ENCODE measurements around the gene CRMP1.

Gene CRMP1

DNA sequence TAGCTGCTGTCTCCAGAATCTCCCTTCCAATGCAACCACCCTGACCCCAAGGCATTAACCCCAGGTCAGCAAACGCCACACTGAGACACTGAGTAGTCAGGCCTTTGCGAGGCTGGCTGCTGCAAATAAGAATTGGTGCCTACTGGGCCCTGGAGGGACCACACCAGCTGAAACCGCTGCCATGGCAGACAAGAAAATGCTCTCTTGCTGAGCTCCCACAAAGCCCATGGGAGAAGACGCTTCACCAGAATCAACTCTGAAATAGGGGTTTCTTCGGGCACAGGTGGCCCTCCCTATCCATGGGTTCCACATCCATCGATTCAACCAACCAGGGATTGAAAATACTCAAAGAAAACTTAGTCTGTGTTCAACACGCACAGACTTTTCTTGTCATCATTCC is 26.7 kb upstream of the CRMP1 start:
- no peak for DNase-seq (ENCODE audit: low read depth)

DNA sequence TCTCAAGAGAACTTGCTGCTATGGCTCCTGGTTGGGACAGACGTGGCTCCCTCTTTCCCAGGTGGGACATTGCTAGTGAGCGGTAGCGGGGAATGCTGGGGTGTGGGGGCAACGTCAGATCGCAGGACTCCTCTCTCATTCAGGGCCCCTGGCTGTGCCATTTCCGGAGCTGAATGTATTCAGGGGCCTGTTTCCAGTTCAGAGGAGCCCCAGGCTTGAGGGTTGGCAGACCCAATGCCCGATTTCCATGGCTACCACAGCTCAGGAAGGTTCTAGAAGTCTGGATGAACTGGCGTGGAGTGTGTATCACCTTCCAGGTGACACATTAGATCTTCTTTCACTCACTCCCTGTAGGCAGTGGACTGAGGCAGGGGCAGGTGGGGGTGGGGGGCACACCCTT is 26.2 kb upstream of the CRMP1 start:
- no peak for DNase-seq (ENCODE audit: low read depth)

DNA sequence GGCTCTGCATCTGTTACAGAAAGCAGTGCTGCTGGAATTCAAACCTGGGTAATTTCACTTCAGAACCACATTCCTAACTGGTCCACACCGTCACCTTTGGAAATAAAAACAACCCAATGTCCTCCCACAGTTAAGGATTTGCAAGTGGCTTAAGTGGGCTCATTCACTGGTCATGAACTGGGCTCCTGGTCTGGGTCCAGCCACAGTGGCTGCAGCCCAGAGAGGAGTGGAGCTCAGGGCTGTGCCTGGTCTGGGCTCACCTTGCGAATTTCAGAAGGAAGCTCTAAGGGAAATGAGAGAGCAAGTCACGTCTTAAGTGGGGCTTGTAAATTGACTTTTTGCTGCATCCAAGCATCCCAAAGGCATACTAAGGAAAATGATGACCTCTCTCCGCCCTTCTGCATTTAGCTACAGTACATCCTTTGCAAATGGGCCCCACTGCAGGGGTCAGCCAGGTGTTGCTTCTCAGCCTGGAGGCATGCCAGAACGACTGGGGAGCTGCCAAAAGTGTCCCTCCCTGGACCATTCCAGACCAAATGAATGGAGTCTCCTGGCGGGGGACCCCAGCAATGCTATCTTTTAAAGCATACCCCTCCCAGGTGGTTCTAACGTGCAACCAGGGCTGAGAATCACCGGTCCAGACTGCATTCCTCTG is 25.6 kb upstream of the CRMP1 start:
- DNase-seq (ENCODE audit: low read depth), result no peak

DNA sequence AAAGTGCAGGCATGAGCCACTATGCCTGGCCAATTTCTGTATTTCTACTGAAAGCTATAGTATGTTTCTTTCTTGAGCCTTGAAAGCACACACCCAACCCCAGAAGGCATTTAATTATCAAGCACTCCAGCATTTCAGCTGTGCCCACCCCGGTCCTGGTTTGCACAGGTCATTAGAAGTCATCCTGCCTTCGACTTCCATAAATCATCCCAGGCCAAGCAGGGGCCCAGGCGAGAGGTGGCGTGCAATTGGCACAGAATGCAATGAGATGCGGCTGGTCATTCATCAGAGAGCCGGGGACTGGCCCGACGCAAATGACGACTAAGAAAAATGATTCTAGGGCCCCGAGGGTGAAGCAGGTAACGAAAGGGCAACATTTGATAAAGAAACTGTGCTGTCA is 24.8 kb upstream of the CRMP1 start:
- DNase-seq (ENCODE audit: low read depth), result no peak

DNA sequence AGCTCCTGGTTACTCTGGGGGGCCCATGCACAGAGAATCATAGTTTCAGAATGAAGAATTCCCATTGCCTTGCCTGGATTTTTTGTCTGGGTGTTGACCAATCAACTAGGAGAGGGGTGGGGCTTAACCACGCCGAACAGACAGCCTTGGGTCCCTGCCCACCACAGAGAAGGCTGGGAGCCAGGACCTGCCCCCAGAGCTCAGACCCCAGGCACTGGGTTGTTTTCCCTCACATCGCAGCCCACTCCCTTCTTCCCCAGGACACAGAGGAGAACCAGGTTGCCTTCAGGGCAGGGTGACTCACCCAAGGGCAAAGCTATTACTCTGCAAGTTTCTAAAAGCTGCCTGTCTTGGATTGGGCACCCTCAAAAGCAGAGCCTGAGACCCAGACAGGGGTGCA is 23.3 kb upstream of the CRMP1 start:
- DNase-seq (ENCODE audit: low read depth), result no peak

DNA sequence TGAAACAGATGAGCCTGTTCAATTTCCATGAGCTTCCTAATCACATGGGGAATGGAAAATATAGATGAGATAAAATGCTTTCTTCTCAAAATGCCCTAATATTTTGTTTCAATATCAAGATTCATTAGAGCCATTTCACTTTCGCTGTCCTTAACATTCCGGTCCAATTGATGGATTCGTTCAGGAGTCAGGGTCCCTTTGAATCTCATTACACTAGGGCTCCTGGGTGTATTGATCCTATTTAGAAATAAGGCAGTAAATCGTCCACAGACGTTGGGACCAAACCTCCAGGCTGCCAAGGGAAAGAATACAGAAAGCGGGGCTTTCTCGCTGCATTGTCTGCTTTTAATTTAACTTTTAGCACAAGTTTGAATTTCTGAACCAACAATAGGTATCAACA is 20.6 kb upstream of the CRMP1 start:
- DNase-seq (ENCODE audit: low read depth), result no peak

DNA sequence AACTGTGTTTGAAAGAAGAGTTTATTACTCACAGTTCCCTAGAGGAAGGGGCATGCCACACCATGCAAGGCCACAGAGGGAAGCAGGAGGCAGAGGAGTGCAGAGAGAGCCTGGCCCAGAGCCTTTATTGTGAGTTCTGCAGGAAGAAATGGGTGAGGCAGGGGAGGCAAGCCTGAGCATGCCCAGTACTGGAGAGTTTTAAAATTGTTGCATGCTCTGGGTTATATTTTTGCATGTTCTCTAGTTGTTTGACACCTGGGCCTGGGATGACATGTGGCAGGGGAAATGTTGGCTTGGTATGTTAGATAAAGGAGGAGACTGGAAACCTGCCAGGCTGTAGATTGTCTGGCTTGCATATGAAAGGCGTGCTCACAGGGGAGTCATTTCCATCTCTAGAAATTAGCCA is 19.7 kb upstream of the CRMP1 start:
- no peak for DNase-seq (ENCODE audit: low read depth)

DNA sequence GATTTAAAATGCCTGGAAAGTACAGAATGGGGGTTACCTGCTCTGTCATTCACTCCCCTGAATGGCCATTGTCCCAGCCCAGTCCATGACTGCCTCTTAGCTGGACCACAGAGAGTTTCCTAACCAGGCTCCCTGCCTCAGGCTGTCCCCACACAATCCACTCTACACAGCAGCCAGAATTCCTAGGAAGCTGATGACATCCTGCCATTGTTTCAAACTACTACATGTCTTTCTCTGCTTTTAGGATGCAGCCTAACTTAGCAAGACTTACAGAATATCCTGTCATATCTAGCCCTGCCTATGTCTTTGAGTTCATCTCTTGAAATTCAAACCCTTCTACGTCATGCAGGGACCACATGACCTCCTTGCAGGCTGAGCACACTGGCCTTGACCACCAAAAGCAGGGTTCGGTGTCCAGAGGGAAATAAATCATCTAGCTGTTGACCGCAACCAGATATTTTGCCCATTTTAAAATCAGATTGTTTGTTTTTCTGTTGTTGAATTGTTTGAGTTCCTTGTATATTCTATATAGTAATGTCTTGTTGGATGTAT is 16.1 kb upstream of the CRMP1 start:
- no peak for DNase-seq (ENCODE audit: low read depth)

DNA sequence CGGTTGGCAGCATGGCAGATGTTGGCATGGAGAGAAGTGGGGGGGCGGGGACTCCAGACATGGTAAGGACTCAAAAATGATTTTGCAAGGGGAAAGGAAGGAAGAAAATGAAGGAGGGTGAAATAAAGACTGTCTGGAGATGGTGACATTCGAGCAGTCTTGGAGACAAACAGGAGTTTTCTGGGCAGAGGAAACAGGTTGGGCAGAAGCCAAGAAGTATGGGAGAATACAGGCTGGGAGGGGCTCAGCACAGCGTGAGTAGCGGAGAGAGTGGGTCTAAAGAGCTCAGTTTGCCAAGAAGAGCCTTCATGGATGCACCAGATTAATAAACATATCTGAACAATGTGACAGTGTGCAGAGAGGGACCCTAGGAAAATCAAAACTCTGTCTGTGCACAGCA is 13.3 kb upstream of the CRMP1 start:
- no peak for DNase-seq (ENCODE audit: low read depth)

DNA sequence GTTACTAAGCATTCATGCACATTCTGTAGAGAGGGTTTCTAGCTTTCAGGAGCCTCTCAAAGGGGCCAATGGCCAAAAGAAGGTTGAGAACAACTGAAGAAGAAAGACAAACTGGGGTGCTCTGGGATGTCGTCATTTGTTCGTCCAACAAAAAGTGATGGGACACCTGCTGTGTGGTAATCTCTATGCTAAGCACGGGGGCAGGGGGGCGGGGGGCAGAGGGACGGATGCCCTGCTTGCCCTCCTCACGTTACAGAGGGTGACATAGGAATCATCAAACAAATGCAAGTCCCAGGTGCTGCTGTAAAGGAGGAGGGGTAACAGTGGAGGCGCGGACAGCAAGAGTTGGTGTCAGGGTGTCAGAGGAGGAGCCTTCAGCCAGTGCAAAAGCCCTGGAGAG is 12.8 kb upstream of the CRMP1 start:
- DNase-seq (ENCODE audit: low read depth), result no peak

DNA sequence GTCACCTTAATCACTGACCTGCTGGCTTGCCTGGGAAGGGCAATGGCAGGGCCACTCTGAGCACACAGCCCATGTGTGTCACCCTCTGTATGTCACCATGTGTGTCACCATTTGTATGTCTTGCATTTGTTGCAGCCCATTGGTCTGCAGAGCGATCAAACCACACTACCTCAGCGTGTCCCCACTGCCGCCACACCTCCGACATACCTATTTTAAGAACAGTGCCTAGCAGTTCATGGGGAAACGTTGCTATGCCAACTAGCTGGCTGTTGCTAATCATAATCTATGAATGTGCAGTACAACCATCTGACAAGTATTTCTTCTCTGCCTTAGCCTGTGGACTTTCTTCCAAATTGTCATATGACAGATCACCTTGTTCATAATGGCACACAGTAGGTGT is 8.0 kb upstream of the CRMP1 start:
- no peak for DNase-seq (ENCODE audit: low read depth)

DNA sequence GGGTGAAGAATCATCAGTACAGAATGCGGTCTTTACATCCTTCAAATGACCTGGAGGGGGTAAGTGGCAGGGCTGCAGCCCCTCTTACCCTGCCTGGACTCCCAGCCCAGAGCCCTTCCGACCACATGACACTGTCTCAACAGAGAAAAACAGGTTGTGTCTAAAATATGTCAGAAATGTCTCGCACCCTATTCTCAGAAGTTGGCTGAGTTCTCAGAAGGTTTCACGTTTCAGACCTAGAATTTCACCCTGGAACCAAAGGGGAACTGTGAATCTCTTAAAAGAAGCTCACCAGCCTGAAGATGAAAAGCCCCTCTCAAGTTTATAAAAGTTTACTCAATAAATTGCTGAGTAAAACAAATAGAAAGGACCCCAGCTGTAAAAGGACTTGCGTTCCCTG is 7.0 kb upstream of the CRMP1 start:
- no peak for DNase-seq (ENCODE audit: low read depth)

DNA sequence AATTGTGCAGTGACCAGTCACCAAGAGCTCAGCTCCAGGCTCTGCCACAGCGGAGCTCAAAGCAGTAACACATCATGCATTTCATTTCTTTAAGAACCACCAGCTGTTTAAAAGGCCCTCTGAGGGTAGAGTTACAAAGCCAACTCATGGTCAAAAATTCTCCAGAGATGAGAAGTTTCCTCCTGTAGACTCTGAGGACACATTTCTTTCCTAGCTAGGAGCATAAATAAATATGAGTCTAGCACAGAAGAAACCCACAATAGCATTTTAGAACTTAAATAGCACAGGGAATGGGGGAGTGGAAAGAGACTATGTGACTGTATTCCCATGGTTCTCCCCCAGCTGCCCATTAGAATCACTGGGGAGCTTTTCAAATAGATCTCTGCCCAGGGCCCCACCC is 6.5 kb upstream of the CRMP1 start:
- DNase-seq (ENCODE audit: low read depth), result no peak

DNA sequence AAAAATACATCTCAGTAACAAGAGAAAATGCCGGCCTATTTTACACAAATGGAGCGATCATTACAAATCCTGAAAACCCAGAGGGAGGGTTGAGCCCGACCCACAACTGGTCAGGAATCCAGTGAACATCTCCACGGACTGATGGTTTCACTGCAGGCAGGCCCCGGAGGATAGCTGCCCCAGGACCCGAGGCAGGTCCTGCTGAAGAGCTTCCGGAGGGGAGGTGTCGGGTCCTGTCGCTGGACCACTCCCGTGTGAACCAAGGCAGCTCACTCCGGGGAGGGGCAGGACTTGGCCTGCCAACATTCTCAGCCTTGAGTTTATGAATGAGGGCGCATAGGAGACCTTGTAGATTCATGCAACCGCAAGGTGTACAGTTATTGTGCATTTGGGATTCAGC is 4.8 kb upstream of the CRMP1 start:
- no peak for DNase-seq (ENCODE audit: low read depth)

DNA sequence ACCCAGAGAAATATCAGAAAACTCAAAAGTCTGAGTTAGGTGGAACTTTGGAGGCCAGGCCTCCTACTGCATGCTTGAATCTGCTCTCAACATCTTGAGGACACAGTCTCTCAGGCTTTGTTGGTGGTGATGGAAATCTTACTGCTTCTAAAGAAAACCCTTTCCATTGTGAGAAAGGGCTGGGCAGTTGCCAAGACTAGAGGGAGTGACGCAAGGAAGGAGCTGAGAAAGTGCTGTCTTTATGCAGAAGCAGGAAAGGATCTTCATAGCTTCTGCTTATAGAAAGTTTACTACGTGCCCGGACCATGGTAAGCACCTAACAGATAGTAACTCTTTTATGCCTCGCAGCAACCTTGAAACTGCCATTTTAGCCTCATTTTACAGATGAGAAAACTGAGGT is 2.4 kb upstream of the CRMP1 start:
- no peak for DNase-seq (ENCODE audit: low read depth)

DNA sequence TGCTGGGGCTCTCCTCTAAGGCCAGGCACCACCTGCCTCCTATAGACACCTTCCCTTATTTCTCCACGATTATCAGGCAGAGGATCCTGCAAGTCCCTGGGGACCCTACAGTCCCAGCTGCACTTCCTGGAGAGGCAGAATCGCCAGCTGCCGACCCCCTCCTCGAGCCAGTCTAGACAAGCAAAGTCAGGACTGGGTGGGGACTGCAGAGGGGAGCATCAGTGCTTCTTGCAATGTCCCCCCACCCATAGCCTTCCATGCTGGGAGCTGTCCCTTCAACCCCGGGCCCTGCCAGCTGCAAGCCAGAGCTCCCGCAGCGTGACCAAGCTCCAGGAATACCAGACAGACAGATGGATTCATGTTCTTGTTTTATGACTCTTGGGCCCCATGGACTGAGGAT is 1.4 kb upstream of the CRMP1 start:
- no peak for DNase-seq (ENCODE audit: low read depth)

DNA sequence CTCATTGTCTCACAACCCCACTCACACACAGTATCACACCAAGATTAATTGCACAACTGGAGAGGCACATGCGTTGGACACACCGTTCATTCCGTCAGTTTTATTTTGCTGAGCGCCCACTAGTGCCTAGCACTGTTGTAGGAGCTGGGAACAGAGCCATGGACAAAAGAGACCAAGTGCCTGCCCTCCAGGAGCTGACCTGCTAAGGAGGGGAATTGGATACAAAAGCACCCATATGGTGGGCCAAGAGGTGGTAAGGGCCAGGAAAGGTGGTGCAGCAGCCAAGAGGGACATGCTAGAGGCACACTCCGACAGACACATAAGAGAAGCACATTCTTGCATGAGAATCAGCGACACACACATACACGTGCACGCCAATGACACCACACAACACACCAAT is 705 bp upstream of the CRMP1 start:
- no peak for DNase-seq (ENCODE audit: low read depth)

DNA sequence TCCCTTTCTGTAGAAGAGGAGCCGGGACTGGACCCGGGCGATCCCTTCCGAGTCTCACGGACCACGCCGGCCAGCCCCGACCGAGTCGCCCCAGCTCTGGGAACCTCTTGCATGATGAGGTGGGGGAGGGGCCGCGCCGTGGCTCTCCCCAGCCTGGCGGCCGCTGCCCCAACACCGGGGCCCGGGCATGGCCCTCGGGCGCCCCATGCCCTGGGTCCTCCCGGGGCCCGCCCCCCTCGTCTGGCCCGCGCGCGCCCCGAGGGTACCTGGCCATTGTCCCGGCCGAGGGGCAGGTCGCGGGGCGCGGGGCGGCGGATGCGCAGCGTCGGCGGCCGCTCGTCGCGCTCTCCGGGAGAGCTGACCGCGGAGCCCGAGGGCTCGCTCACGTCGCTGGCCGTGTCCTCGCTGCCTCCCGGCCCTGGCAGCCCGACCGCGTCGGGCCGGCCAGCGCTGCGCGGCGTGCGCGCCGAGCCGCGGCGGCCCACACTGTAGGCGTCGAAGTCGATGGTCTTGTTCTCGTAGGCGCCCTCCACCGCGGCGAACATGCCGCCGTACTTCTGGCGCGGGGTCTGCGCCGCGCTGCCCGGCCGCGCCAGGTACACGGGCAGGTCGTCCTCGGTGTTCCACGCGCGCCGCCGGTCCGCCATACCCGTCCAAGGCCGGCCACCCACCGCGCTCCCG is 423 bp downstream of the CRMP1 start:
- DNase-seq (ENCODE audit: low read depth), result no peak

DNA sequence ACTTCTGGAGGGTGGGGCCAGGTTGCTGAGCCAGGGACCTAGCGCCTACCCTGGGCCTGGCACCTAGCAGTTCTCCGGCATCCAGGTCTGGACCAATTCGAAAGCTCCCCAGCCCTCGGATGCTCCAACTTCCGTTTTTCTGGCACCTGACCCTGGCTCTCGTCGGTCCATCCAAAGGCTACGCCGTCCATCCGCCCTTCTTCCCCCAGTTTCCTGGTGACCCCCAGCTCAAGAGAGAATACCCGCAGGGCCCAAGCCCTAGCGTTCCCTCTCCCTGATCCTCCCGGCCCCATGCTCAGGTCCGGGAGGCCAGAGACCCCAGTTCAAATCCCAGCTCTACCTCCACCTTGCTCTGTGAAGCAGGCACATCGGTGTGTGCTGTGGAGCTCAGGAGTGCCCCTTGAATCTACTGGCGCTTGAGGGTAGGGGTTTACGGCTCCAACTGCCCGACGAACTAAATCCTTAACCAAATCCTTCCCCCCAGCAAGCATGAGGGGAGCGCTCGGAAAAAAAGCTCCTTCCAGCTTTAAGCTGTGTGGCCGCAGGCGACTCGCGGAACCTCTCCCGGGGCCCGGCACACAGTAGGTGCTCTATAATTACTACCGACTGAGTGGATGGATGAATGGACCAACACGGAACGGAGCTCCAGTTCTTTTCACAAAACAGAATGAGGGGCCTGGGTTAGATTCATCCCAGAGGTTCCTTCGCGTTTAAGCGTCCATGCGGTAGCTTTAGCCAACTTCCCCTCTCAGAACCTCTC is 1.1 kb downstream of the CRMP1 start:
- no peak for DNase-seq (ENCODE audit: low read depth)

DNA sequence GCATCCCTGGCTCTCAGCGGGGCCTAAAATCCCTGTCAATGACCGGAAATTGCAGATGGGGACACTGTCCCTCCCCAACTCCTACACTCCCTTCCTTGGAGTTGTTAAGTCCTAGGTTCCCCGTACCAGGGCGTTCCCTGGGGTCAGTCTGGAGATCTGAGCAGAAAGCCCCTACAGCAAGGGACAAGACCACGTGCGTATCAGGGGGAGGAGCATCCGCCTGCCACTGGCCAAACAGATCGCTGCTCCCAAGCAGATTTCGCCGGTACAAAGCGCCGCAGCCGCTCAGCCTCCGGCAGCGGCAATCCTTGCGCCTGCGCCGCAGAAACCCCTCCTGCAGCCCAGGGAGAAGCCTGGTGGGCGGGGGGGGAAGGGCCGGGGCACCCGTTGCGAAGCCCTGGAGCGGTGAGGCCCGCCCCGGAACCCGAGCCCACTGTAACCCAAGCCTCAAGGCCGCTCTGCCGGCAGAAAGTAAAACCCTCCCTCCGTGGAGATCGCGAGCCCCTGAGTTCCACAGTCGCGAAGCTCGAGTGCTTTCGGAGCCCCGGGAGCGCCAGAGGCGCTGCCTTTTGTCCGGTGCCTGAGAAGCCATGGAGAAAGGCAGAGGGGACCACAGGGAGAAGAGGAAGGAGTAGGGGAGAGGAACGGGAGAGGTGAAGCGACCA is 2.7 kb downstream of the CRMP1 start:
- DNase-seq (ENCODE audit: low read depth), result no peak

DNA sequence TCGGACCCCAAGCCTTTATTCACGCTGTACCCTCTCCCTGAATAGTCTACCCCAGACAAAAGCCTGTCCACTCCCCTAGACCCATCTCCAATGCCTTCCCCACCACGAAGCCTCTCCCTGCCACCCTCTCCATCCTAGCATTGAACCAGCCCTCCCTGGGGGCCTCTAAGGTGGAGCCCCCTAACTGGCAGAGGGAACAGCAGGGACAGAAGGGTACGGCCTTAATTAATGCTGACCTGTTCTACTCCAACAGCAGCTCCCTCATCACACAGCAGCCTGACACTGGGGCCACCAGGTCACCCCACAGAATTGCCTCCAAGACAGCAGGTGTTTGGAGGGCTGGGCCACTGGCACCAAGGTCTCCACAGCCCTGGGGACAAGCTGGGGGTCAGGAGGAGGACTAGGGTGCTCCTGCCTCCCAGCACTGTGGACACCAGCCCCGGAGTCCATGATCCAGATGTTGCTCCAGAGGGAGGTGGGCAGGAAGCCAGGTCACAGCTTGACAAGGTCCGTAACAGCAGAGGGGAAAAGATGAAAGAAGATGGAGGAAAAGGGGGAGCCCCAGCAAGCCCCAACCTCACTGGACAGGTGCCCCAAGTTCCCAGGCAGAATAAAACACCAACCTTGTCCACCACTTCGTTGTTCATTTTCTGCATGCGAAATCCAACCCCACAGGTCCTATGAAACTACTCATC is 3.7 kb downstream of the CRMP1 start:
- no peak for DNase-seq (ENCODE audit: low read depth)
